Measurements from ENCODE around the gene SEPHS1.
"Not testable (repeated sequence)": the region's sequence is repeated elsewhere in the genome, so short reads cannot be mapped to it uniquely, and the experiment has no call there.

The SEPHS1 gene

DNA sequence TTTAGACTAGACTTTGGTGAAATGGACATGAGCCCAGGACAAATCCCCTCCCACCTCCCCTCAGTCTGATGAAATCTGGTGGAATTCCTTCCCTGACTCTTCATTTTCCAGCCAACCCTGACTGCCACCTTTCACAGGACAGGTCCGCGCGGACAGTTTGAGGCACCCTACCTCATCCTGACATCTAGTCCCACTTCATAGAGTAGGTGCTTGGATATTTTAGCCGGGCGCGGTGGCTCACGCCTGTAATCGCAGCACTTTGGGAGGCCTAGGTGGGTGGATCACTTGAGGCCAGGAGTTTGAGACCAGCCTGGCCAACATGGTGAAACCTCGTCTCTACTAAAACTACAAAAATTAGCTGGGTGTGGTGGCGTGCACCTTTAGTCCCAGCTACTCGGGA, 71.9 kb downstream of the SEPHS1 start:
- not testable (repeated sequence) for DNase-seq

GRCh38 chr10:13272164-13272571, 75.9 kb downstream of the SEPHS1 start:
- DNase-seq, result no peak

GRCh38 chr10:13271552-13272163, 76.4 kb downstream of the SEPHS1 start:
- DNase-seq, result peak; percentile 24 to 29

DNA sequence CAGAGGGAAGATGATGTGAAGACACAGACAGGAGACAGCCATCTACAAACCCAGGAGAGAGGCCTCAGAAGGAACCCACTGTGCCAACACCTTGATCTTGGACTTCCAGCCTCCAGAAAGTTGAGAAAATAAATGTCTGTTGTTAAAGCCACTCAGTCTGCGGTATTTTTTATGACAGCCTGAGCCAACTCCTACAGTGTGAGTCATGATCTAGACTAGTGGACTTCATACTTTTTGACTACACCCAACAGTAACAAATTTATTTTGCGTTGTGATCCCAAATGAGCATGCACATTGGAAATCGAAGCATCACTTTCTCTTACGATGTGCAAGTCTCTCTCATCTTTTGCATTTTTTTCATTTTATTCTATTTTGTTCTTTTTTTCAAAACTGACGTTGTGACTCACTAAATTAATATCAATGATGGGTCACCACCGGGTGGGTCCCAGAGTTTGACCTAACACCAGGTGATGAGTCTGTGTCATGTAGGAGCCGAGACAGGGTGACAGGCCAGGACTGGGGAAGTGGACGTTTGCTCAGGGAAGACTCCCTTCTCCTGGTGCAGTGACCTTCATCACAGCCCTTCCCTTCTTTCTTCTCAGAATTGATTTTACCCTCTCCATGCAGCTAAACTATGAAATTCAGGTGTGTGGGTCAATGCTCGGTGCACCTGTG, 77.1 kb downstream of the SEPHS1 start:
- no peak for DNase-seq

- DNase-seq, result no peak
Measured at GRCh38 chr10:13268841-13269240, 79.3 kb downstream of the SEPHS1 start.

DNA sequence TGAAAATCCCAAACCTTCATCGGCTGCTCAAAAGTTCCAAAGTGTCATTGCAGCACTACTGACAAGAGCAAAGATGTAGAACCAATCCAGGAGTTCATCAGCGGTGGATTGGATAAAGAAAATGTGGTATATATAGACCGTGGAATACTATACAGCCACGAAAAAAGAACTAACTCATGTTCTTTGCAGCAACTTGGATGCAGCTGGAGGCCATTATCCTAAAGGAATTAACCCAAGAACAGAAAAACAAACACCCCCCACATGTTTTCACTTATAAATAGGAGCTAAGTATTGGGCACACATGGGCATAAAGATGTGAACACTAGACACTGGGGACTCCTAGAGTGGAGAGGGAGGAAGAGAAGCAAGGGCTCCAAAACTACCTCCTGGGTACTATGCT, 79.8 kb downstream of the SEPHS1 start:
- DNase-seq, result no peak

All from stimulated activated CD4-positive, alpha-beta T cell treated with anti-CD3 and anti-CD28 coated beads, Interleukin-4, amount 100 ng/mL, for 4 hours (primary cell).